PC-9 (cell line): ENCODE results near the gene SNAPC1.

Experiments
- EZH2 ChIP-seq: fragments of 200-600 bp; sonication (generic); IDR thresholded peaks from 2 replicates; pipeline ENCODE4 v1.8.0; 2017; ENCODE audit warnings: antibody characterized with exemption, low read depth
- TF ChIP-seq, protein P1 (sequence below): fragments of 200-600 bp; sonication (generic); conservative IDR thresholded peaks from 2 replicates; pipeline ENCODE4 v1.6.1; 2017; ENCODE audit warnings: mixed run types, antibody characterized with exemption, mild to moderate bottlenecking, moderate library complexity

DNA sequence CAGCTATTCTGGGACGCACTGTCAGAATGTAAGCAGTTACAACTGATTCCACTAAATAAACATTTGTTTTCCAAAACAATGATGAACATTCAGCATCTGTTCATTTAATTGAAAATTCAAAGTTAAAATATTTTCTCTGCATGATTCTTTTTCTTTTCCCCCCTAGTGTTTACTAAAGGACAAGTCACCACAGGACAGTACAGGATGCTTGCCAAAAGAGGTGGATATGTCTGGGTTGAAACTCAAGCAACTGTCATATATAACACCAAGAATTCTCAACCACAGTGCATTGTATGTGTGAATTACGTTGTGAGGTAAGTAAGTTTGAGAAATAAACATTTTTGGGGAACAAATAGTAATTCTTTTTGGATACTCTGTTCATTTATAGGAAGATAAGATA lies 28.2 kb upstream of the SNAPC1 start:
- TF ChIP-seq, protein P1, sequence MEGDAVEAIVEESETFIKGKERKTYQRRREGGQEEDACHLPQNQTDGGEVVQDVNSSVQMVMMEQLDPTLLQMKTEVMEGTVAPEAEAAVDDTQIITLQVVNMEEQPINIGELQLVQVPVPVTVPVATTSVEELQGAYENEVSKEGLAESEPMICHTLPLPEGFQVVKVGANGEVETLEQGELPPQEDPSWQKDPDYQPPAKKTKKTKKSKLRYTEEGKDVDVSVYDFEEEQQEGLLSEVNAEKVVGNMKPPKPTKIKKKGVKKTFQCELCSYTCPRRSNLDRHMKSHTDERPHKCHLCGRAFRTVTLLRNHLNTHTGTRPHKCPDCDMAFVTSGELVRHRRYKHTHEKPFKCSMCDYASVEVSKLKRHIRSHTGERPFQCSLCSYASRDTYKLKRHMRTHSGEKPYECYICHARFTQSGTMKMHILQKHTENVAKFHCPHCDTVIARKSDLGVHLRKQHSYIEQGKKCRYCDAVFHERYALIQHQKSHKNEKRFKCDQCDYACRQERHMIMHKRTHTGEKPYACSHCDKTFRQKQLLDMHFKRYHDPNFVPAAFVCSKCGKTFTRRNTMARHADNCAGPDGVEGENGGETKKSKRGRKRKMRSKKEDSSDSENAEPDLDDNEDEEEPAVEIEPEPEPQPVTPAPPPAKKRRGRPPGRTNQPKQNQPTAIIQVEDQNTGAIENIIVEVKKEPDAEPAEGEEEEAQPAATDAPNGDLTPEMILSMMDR, result no peak
- TF ChIP-seq EZH2, result no peak
